ENCODE measurements around the gene RPL38. TPM values are rescaled to one million over a fixed set of nuclear protein-coding genes. Genes with fewer than 3 reads are reported as not detected.

RPL38 gene
- total and polyA plus RNA-seq, 2 experiments from 2014 or later, result 176 to 986 TPM

DNA sequence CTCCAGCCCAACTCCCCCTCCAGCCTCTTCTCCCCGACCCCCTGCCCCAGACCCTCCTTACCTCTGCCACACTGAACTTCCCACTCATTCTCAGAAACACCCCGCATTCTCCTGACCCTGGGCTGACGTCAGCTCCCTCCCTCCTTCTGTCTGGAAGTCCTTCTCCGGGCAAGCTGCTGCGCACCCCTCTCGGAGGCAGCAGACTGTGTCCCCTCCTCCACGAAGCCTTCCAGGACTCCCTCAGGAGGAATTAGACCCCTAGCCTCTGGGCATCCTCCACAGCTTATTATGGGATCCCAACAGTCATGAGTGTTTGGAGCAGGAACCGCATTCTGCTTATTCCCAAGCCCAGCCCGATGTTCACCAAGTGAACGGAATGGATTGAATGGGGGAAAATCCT, 3.4 kb upstream of the RPL38 start:
- Histone ChIP-seq H3K4me1 (ENCODE audit: insufficient read depth) (peaks cover 8% of the 10 kb centered on the region), H2AFZ (no peak overlapping the region), H3K27ac (no peak overlapping the region), H3F3A (ENCODE audit: insufficient read depth) (peaks cover 5% of the 10 kb centered on the region), H4K20me1 (ENCODE audit: insufficient read depth) (peaks cover 4% of the 10 kb centered on the region; the same call in 1 of the 2 replicates), H3K27me3 (replicated peaks; ENCODE audit: insufficient read depth) (peaks cover 33% of the 10 kb centered on the region), H3K9ac (no peak overlapping the region), H3K4me2 (ENCODE audit: unreplicated experiment) (no peak overlapping the region), H3K9me3 (ENCODE audit: low read depth) (no peaks in the 10 kb centered on the region), H3K9me2 (ENCODE audit: insufficient read depth) (no peaks in the 10 kb centered on the region), H3K36me3 (ENCODE audit: low read depth) (peaks cover 5% of the 10 kb centered on the region; the same call in 1 of the 2 replicates), H3K79me2 (ENCODE audit: insufficient read depth) (peaks cover 16% of the 10 kb centered on the region), H3K4me3 (no peak overlapping the region)
- 46 to 56% methylated on average over 10 of the region's 10 CpGs for WGBS, 2 experiments (ENCODE audit: low coverage in 1 of 2, low lambda C conversion rate in 2 of 2, missing lambda C conversion rate in 2 of 2)
- in situ Hi-C loops (cut with MboI), result no loop called here
- TF ChIP-seq EZH2phosphoT487 (IDR thresholded peaks at IDR 0.05; ENCODE audit: insufficient read depth, low read depth), result no peak
- no peak for TF ChIP-seq EZH2 (IDR thresholded peaks at IDR 0.05; ENCODE audit: insufficient read depth, poor library complexity, severe bottlenecking)
- DNase-seq, result no peak

DNA sequence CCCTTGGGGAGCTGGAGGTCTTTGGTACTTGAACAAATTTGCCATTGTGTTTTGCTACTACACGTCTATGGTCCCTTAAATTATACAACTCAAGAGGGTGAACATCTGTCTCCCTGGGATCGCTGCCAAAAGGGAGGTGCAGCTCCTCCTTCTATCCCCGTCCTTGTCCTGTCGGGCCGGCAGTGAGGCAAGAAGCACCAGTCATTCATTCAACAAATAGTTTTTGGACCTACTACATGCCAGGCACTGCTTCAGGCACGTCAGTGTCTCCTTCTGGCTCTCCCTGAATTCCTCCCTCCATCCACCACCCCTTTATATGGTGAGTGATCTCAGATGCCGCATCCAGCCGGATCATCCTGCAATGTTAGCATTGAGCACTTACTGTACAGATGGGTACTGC, 2.2 kb upstream of the RPL38 start:
- Histone ChIP-seq H3K9me3 (ENCODE audit: low read depth) (no peaks in the 10 kb centered on the region), H3K27ac (no peak overlapping the region), H3K27me3 (replicated peaks; ENCODE audit: insufficient read depth) (peaks cover 21% of the 10 kb centered on the region), H3K9ac (no peak overlapping the region), H3K4me3 (no peak overlapping the region), H3K36me3 (ENCODE audit: low read depth) (peaks cover 17% of the 10 kb centered on the region; the same call in 1 of the 2 replicates), H3K79me2 (ENCODE audit: insufficient read depth) (peaks cover 28% of the 10 kb centered on the region), H3K4me2 (ENCODE audit: unreplicated experiment) (no peak overlapping the region), H2AFZ (no peak overlapping the region), H3K9me2 (ENCODE audit: insufficient read depth) (no peaks in the 10 kb centered on the region), H3F3A (ENCODE audit: insufficient read depth) (peaks cover 16% of the 10 kb centered on the region), H3K4me1 (ENCODE audit: insufficient read depth) (peaks cover 16% of the 10 kb centered on the region), H4K20me1 (ENCODE audit: insufficient read depth) (peaks cover 4% of the 10 kb centered on the region; the same call in 1 of the 2 replicates)
- no peak for TF ChIP-seq EZH2 (IDR thresholded peaks at IDR 0.05; ENCODE audit: insufficient read depth, poor library complexity, severe bottlenecking)
- peak; percentile 70 for DNase-seq
- in situ Hi-C loops (cut with MboI), result no loop called here
- 2 to 3% methylated on average over 8 of the region's 8 CpGs for WGBS, 2 experiments (ENCODE audit: low coverage in 1 of 2, low lambda C conversion rate in 2 of 2, missing lambda C conversion rate in 2 of 2)

DNA sequence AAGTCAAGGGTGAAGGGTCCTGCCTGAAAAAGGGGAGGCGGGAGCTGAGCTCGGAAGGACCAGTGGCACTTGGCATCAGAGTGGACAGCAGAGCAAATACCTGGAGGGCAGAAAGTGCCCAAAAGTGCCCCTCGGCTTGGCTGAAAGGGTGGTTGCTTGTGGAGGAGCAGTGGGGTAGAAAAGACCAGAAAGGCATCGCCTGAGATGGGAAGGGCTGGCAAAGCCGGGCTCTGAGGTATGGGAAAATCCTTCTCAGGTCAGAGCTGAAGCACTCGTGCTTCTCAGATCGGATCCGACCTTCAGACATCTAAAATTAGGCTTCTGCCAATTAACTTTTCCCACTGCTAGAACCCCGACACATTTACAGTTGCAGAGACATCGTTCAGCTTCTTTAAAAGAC, 1.5 kb upstream of the RPL38 start:
- H4K20me1 ChIP-seq (ENCODE audit: insufficient read depth), result peaks cover 4% of the 10 kb centered on the region; the same call in 1 of the 2 replicates
- no peak overlapping the region for H3K4me2 ChIP-seq (ENCODE audit: unreplicated experiment)
- H3F3A ChIP-seq (ENCODE audit: insufficient read depth), result peaks cover 21% of the 10 kb centered on the region
- no peaks in the 10 kb centered on the region for H3K9me3 ChIP-seq (ENCODE audit: low read depth)
- no peak for DNase-seq
- in situ Hi-C loops (cut with MboI), result no loop called here
- peaks cover 16% of the 10 kb centered on the region for H3K4me1 ChIP-seq (ENCODE audit: insufficient read depth)
- no peak overlapping the region for H3K9ac ChIP-seq
- peaks cover 19% of the 10 kb centered on the region; the same call in 1 of the 2 replicates for H3K36me3 ChIP-seq (ENCODE audit: low read depth)
- no peak for TF ChIP-seq EZH2 (IDR thresholded peaks at IDR 0.05; ENCODE audit: insufficient read depth, poor library complexity, severe bottlenecking)
- no peak for TF ChIP-seq EZH2phosphoT487 (IDR thresholded peaks at IDR 0.05; ENCODE audit: insufficient read depth, low read depth)
- H3K27me3 ChIP-seq (replicated peaks; ENCODE audit: insufficient read depth), result peaks cover 17% of the 10 kb centered on the region
- peaks cover 35% of the 10 kb centered on the region for H3K79me2 ChIP-seq (ENCODE audit: insufficient read depth)
- no peak overlapping the region for H3K27ac ChIP-seq
- H3K4me3 ChIP-seq, result no peak overlapping the region
- H2AFZ ChIP-seq, result no peak overlapping the region
- WGBS, 2 experiments (ENCODE audit: low coverage in 1 of 2, low lambda C conversion rate in 2 of 2, missing lambda C conversion rate in 2 of 2), result 61 to 63% methylated on average over 10 of the region's 10 CpGs
- no peaks in the 10 kb centered on the region for H3K9me2 ChIP-seq (ENCODE audit: insufficient read depth)

DNA sequence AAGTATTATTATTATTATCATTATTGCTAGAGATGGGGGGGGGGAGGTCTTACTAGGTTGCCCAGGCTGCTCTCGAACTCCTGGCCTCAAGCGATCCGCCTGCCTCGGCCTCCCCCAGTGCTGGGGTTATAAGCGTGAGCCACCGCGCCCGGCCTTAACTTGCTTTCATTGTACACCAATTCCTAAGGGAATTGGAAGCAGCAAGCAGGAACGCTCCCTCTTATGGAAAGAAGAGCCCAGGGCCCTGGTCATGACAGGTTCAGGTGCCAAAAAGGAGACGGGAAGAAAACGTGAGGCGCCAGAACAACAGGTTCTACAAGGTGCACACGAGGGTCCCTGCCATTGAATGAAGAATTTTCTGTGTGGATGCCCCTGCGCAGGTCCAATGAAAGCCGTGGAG, 540 bp upstream of the RPL38 start:
- no peak for TF ChIP-seq EZH2 (IDR thresholded peaks at IDR 0.05; ENCODE audit: insufficient read depth, poor library complexity, severe bottlenecking)
- no peak for TF ChIP-seq EZH2phosphoT487 (IDR thresholded peaks at IDR 0.05; ENCODE audit: insufficient read depth, low read depth)
- H3K9me2 ChIP-seq (ENCODE audit: insufficient read depth), result no peaks in the 10 kb centered on the region
- H3K4me3 ChIP-seq, result no peak overlapping the region; the same call in 1 of the 2 replicates
- H3K79me2 ChIP-seq (ENCODE audit: insufficient read depth), result peaks cover 45% of the 10 kb centered on the region
- no peak for DNase-seq
- peaks cover 23% of the 10 kb centered on the region for H3K36me3 ChIP-seq (ENCODE audit: low read depth)
- H2AFZ ChIP-seq, result 0 out of 2 replicates have a peak overlapping the region, but pooled peaks have one; percentile 46
- peaks cover 16% of the 10 kb centered on the region for H3K4me1 ChIP-seq (ENCODE audit: insufficient read depth)
- H3F3A ChIP-seq (ENCODE audit: insufficient read depth), result peaks cover 31% of the 10 kb centered on the region
- H3K9ac ChIP-seq, result no peak overlapping the region
- H3K27ac ChIP-seq, result no peak overlapping the region
- H4K20me1 ChIP-seq (ENCODE audit: insufficient read depth), result peaks cover 9% of the 10 kb centered on the region
- H3K27me3 ChIP-seq (replicated peaks; ENCODE audit: insufficient read depth), result peaks cover 7% of the 10 kb centered on the region; the same call in 1 of the 2 replicates
- in situ Hi-C loops (cut with MboI), result no loop called here
- H3K4me2 ChIP-seq (ENCODE audit: unreplicated experiment), result peak overlapping the region; percentile 45
- no peaks in the 10 kb centered on the region for H3K9me3 ChIP-seq (ENCODE audit: low read depth)
- 23 to 29% methylated on average over 15 of the region's 15 CpGs for WGBS, 2 experiments (ENCODE audit: low coverage in 1 of 2, low lambda C conversion rate in 2 of 2, missing lambda C conversion rate in 2 of 2)
